IPS-18c (cell line): ENCODE measurements around the gene FLCN.
"Not testable (repeated sequence)": the region's sequence is repeated elsewhere in the genome, so short reads cannot be mapped to it uniquely, and the experiment has no call there.

Experiments
- H3K4me3 ChIP-seq: 2 replicates; pipeline ENCODE4 v1.7.0; 2013; ENCODE audit warnings: low read depth, mild to moderate bottlenecking, low read length, moderate library complexity; ENCODE audit not compliant: insufficient read depth
- H3K9me3 ChIP-seq: one replicate; pipeline ENCODE4 v1.6.1; 2013; ENCODE audit warnings: mild to moderate bottlenecking, low read length, moderate library complexity; ENCODE audit not compliant: control insufficient read depth, insufficient read depth

Gene FLCN, protein sequence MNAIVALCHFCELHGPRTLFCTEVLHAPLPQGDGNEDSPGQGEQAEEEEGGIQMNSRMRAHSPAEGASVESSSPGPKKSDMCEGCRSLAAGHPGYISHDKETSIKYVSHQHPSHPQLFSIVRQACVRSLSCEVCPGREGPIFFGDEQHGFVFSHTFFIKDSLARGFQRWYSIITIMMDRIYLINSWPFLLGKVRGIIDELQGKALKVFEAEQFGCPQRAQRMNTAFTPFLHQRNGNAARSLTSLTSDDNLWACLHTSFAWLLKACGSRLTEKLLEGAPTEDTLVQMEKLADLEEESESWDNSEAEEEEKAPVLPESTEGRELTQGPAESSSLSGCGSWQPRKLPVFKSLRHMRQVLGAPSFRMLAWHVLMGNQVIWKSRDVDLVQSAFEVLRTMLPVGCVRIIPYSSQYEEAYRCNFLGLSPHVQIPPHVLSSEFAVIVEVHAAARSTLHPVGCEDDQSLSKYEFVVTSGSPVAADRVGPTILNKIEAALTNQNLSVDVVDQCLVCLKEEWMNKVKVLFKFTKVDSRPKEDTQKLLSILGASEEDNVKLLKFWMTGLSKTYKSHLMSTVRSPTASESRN

DNA sequence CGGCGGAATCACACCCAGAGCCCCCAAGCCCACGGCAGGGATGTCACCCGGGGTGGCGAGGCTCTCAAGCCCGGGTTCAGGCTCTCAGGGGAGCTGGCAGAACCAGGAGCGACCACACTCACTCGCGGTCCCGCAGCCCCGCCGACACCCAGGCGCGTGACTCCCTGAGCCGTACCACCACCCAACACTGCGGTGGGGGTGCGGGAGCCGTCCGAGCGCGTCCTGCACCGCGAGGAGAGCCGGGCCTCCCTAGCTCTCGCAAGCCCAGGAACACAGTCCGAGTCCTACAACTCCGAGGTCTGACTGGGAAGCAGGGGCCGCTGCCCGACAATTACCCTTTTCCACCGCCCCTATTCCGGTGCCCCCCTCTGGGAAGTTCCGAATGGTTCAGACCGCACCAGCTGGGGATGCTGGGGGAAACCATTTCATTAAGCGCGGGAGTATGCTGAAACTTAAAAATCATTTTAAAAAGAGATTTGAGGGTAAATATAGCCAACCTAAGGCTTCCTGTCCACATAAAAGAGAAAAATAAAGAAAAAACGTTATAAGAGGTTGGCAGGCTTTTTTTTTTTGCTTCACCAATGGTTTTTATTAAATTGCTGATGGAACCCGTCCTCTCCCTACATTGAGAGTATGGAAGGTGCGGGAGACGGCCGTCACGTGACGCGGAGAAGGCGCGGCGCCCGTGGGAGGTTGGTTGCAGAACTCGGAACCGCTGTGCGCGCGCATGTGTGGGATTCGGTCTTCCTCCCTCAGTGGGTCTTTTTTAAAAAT is at the start of gene FLCN:
Gene FLCN (minus strand): TSS at position 143 of the 774 bp plus-strand sequence. CDS start 9,031 bp downstream, outside the sequence.
- H3K4me3 ChIP-seq, result peak within 1 kb of the TSS; percentile 97
- H3K9me3 ChIP-seq, result no peaks in the 10 kb centered on the region

- H3K4me3 ChIP-seq, result no peak overlapping the region
- H3K9me3 ChIP-seq, result peaks cover 2% of the 10 kb centered on the region
Observed at GRCh38 chr17:17285951-17286350, 49.0 kb upstream of the FLCN start.

DNA sequence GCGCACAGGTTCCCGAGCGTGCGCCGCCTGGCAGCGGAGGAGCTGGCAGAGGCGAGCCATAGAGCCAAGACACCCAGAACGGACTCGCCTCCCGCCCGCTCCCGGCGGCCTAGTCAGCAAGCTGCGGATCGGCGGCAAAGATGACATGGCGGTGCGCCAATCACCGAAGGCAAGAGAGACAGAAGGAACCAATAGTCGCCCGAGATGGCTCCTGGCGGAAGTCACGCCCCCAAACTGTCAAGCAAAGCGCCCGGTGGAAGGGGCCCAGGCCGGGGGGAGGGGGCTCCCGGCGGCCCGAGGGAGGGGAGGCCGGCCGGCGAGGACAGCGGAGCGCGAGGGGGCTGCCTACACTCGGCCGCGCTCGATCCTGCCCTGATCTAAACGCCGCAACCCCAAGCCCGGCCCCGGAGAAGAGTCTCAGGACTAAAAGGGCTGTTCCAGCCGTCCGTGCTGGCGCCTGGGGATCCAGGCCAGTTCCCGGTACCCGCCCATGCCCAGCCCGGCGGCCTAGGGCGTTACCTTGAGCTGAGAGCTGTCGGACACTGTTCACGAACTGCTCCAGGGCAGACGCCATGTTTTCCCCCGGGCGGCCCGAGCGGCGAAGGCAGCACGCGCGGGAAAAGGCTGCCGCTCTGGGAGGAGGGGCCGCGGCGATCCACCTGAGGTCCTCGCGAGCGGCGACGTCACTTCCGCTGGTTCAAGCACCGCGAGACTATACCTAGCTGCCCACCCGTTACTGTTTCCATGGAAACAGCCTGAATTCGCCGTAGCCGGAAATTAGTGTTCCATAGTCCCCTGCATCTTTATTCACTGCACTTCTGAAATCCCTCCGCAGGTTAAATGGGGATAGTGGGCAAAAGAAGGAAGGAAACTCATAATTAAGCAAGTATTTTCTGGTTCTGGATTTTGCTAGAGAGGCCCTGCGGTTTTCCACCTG is 43.9 kb upstream of the FLCN start, which contains the start of gene COPS3:
Gene COPS3 (minus strand): TSS at position 634 of the 937 bp plus-strand sequence. CDS start 60 bp downstream, at position 574.
- Histone ChIP-seq H3K9me3 (no peaks in the 10 kb centered on the region), H3K4me3 (peak within 1 kb of the TSS; percentile 99)

GRCh38 chr17:17279316-17279715 is 42.3 kb upstream of the FLCN start:
- H3K4me3 ChIP-seq, result 0 out of 2 replicates have a peak overlapping the region, but pooled peaks have one; percentile 99
- H3K9me3 ChIP-seq, result no peaks in the 10 kb centered on the region

DNA sequence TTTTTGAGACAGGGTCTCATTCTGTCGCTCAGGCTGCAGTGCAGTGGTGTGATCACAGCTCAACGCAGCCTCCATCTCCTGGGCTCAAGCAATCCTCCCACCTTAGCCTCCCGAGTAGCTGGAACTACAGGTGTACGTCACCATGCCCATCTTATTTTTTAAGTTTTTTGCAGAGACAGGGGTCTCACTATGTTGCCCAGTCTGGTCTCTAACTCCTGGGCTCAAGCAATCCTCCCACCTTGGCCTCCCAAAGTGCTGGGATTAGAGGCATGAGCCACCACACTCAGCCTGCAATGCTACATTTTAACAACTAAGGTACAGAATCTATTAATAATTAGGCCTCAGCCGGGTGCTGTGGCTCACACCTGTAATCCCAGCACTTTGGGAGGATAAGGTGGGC is 40.5 kb upstream of the FLCN start:
- H3K9me3 ChIP-seq, H3K4me3 ChIP-seq: not testable (repeated sequence)

GRCh38 chr17:17275971-17276370 is 39.0 kb upstream of the FLCN start:
- Histone ChIP-seq H3K4me3 (no peak overlapping the region), H3K9me3 (no peaks in the 10 kb centered on the region)

DNA sequence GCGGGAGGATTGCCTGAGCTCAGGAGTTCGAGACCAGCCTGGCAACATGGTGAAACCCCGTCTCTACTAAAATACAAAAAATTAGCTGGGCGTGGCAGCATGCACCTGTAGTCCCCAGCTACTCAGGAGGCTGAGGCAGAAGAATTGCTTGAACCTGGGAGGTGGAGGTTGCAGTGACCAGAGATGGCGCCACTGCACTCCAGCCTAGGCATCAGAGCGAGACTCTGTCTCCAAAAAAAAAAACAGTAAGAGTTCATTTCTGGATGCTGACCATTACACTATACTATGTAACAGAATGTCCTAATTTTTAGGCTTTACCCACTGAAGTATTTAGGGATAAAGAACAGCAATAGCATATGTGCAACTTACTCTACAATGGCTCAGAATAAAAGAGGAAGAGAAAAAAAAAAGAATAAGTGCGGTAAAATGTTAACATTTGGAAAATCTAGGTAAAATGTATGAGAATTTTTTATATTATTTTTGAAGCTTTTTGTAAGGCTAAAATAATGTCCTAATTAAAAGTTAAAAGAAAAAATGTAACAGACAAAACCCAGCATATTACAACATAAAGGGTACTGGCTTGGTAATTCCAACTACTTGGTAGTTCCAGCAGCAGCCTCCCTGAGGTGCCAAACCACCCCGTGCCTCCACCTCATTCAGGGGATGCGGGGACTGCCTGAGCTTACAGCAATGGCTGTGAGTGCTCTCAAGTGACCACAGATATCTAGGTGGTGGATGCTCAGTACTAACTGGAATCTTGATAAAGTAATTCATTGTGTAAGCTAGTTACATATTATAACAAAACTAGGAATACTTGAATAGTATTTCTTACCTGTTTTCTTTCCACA is 33.2 kb upstream of the FLCN start:
- Histone ChIP-seq H3K9me3 (no peaks in the 10 kb centered on the region), H3K4me3 (no peak overlapping the region)

- Histone ChIP-seq H3K9me3 (no peaks in the 10 kb centered on the region), H3K4me3 (no peak overlapping the region)
Observed at GRCh38 chr17:17264430-17264829, 27.5 kb upstream of the FLCN start.

GRCh38 chr17:17258998-17259397 is 22.0 kb upstream of the FLCN start:
- H3K4me3 ChIP-seq, result no peak overlapping the region
- H3K9me3 ChIP-seq, result no peaks in the 10 kb centered on the region

DNA sequence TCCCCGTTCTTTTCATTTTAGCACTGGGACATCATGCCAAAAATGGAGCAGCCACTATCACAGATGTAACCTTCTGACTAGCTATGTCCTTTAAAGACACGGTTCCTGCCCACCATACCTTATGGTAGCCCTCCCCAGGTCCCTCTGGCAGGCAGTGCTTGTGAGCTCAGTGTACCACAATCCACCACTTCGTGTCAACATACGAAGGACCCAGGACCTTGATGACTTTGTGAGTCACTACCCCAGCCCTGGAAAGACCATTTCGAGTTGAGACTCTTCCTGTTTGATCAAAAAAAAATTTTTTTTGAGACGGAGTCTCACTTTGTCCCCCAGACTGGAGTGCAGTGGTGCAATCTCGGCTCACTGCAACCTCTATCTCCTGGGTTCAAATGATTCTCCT is 21.0 kb upstream of the FLCN start:
- H3K9me3 ChIP-seq, result no peaks in the 10 kb centered on the region
- no peak overlapping the region for H3K4me3 ChIP-seq

GRCh38 chr17:17256316-17256715 is 19.3 kb upstream of the FLCN start:
- Histone ChIP-seq H3K9me3 (no peaks in the 10 kb centered on the region), H3K4me3 (no peak overlapping the region)

DNA sequence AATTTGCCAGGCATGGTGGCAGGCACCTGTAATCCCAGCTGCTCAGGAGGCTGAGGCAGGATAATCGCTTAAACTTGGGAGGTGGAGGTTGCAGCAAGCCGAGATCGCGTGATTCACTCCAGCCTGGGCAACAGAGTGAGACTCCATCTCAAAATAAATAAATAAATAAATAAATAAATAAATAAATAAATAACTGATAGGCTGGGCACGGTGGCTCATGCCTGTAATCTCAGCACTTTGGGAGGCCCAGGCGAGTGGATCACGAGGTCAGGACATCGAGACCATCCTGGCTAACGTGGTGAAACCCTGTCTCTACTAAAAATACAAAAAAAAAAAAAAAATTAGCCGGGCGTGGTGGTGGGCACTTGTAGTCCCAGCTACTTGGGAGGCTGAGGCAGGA is 18.7 kb upstream of the FLCN start:
- H3K4me3 ChIP-seq, H3K9me3 ChIP-seq: not testable (repeated sequence)

DNA sequence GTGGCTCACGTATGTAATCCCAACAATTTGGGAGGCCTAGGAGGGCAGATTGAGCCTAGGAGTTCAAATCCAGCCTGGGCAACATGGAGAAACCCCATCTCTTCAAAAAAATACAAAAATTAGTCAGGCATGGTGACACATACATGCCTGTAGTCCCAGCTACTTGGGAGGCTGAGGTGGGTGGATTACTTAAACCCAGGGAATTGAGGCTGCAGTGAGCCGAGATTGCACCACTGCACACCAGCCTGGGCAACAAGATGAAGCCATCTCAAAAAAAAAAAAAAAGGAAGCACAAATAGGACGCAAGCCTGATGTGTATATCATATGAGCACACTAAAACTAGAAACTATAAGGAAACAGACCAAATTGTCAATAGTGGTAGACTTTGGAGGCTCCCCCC is 17.1 kb upstream of the FLCN start:
- H3K9me3 ChIP-seq, result no peaks in the 10 kb centered on the region
- H3K4me3 ChIP-seq, result no peak overlapping the region

DNA sequence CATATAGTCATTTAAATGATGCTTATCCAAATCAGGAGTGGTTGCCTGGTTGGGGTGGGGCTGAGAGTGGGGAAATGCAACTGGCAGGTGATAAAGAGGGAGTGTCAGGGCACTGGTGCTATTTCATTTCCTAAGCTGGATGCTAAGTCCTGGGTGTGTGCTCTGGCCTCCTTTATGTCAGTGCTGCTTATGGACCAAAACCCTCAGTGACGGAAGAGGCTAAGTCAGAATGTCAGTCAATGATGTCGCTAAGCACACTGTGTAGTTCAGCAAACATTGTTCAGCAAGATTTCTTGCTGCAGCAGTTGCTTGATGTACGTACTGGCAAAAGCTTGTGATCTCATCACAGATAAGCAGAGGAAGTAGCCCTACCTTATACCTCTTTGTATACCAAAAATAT is 16.4 kb upstream of the FLCN start:
- Histone ChIP-seq H3K9me3 (no peaks in the 10 kb centered on the region), H3K4me3 (no peak overlapping the region)

DNA sequence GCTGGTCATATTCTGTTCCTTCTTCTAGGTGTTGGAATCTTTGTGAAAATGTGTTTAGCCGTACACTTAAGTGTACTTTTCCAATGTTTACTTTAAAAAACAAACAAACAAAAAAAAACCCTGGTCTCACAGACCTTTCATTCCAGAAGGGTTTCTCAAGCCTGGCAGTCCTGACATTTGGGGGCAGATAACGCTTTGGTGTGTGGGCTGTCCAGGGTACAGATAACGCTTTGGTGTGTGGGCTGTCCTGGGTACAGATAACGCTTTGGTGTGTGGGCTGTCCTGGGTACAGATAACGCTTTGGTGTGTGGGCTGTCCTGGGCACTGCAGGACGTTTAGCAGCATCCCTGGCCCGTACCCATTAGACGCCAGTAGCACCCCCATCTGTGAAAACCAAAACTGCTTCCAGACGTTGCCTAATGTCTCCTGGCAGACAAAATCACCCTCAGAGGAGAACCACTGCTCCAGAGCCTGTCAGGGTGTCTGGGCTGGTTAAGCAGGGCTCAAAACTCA is 15.2 kb upstream of the FLCN start:
- Histone ChIP-seq H3K4me3 (no peak overlapping the region), H3K9me3 (no peaks in the 10 kb centered on the region)

DNA sequence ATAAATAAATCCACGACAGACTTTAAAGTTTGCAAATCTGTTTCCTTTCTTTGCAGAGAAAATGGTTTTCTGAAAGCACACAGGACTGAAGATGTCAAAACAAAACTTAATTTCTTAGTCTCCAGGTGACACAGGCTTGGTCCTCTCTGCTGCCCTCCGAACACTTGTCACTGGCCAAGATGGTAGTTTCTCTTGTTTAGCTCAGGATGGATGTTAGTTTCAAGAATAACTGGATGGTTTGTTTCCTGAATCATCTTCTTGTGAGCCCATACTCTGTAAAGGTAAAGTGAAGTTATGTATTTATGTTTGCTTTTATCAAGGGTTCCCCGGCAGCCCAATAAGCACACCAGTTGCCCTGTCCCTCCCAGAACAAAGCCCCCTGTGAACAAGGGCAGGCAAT is 9.9 kb upstream of the FLCN start:
- no peaks in the 10 kb centered on the region for H3K9me3 ChIP-seq
- H3K4me3 ChIP-seq, result no peak overlapping the region
